Stimulated activated CD4-positive, alpha-beta T cell treated with anti-CD3 and anti-CD28 coated beads, Interleukin-12 subunit alpha, Interleukin-12 subunit beta, amount 100 ng/mL, for 48 hours (primary cell): ENCODE data around the gene ABCA13.

Experiments
- DNase-seq, 3 donors: peaks; one replicate each; pipeline ENCODE4 v3.0.0-alpha.2; 2020; ENCODE audit warnings: low read depth in 2 of 3, low spot score in 1 of 3

Gene ABCA13

GRCh38 chr7:48296966-48297365 is 125.7 kb downstream of the ABCA13 start:
- DNase-seq: no peak

DNA sequence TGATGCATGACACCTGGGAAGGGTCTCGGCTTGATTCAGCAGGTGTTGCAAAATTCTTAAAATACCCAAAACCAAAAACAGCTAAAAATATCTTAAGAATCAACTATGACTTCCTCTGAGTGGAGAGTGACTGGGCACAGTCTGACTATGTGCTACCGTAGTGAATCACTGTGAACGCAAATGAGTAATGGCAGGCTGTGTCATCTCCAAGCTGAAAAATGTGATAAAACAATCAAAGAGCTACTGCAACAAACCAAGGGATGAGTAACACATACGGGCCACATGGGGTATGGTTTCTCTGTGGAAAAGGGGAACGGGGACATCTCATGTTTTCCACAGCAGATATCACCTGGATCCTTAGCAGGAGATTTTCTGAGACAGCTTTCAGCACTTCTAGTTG is 127.5 kb downstream of the ABCA13 start:
- peak; percentile 7 to 31 (median 23) for DNase-seq

DNA sequence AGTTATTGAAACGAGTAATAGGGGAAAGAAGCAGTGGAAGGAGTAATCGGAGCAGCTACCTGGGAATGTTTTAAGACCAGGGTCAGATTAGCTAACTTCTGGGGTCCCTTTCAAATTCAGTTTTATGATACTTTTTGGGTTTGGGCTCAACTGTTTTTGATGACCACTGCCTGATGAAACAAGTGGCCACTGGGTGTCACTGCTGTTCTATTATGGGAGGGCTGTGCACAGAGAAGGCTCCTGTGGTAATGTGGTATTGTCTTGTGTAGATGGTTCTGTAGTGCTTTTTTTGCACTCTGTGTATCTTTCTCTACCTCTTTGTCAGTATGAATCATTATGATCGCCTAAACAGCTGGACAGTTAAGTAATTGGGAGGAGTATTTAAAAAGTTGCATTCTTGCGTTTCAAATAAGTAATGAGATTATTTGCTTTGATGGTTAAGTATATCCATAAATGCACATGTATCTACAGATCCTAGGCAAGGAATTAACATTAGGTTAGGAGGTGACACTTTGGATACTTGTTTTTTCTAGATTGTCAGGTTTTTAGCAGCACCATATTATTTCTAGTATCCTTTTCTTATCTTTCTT is 128.4 kb downstream of the ABCA13 start:
- DNase-seq: peak; percentile 16 to 43 (median 25)

DNA sequence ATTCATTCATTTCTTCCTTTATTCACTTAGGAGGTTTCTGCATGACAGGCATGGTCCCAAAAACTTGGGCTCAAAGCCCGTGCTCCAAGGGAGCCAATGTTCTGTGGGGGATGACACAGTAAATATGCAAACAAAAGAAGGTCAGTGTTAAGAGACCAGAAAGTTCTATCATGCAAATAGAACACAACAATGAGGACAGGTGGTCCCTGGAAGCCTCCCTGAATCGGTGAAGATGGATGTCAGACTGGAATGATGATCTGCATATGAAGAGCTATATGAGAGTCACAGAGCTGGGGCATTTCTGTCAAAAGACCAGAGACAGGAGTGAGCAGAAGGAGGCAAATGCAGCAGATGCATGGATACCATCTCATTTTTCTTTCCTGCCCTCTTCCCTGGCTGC is 129.0 kb downstream of the ABCA13 start:
- DNase-seq: no peak

DNA sequence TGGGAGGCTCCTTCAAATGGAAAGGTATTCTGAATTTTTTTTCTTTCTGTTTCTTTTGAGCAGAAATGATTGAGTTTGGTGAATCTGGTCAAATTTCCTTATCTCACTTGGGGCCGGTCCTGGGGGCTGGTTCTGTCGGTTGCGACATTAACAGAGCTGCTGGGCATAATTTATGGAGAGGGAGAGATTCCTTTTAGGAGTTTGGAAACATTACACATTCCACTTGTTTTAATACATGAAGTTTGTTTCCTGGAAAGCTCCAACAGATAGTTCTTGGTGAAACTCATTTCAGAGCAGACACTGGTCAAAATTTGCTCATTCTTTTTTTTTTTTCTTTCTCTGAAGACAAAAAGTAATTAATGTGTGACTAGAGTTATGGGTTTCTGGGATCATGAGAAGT is 129.9 kb downstream of the ABCA13 start:
- no peak for DNase-seq

DNA sequence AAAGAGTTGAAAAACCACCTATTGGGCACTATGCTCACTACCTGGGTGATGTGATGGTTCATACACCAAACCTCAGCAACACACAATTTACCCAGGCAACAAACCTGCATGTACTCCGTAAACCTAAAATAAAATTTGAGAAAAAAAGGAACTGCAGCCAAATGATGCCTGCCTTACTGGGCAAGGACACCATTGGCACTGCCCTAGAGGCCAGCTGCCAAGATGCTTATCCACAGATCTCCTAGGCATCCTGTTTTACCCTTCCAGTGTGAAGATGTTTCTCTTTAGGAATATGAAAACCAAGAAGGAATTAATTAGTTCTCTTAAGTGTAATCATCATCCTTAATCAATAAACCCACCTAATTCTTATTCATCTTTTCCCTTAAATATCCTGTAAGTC is 133.4 kb downstream of the ABCA13 start:
- DNase-seq: no peak

GRCh38 chr7:48305661-48306060 is 134.4 kb downstream of the ABCA13 start:
- no peak for DNase-seq

DNA sequence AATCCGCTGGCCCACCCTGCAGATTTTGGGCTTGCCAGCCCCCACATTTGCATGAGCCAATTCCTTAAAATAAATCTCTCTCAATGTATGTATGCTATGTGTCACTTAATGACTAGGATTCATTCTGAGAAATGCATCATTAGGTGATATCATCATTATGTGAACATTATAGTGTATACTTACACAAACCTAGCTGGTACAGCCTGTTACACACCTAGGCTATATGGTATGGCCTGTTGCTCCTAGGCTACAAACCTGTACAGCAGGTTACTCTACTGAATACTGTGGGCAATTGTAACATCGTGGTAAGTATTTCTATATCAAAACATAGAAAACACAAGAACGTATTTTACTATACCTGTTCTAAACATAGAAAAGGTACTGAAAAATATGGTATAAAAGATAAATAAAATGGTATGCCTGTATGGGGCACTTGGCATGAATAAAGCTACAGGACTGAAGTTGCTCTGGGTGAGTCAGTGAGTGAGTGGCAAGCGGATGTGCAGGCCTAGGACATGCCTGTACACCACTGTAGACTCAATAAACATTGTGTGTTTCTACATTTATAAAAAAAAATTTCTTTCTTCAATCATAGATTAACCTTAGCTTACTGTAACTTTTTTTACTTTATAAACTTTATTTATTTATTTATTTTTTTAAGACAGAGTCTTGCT is 135.9 kb downstream of the ABCA13 start:
- DNase-seq: no peak

GRCh38 chr7:48309720-48310119 is 138.5 kb downstream of the ABCA13 start:
- DNase-seq: no peak

DNA sequence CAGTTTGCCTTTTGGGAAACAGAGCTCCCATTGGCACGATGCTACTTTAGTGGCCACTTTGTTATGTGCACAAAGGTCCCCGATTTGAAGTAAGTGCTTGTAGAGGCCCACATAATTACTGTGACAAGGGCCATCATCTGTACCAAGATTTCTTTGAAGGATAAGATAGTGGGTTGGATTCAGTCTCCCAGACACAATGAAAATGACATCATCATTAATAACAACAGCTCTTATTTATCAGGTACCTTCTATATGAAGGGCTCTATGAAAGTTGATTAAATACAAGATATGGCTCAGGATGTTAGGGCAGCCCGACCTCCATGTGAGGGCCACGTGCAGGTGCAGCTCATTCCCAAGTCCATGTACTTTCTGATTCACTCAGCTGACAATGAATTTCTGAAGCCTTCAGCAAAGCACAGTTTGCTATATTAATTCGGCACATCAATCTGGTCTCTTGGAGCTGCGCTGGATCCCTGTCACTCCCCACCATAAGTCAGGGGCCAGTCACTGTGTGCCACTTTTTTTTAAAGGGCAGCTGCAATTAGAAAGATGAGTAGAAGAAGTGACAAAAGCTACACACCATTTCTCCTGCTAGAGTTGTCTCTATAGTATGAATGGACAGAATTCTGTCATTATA is 140.3 kb downstream of the ABCA13 start:
- no peak for DNase-seq

- no peak for DNase-seq
Measured at GRCh38 chr7:48312151-48312550, 140.9 kb downstream of the ABCA13 start.

DNA sequence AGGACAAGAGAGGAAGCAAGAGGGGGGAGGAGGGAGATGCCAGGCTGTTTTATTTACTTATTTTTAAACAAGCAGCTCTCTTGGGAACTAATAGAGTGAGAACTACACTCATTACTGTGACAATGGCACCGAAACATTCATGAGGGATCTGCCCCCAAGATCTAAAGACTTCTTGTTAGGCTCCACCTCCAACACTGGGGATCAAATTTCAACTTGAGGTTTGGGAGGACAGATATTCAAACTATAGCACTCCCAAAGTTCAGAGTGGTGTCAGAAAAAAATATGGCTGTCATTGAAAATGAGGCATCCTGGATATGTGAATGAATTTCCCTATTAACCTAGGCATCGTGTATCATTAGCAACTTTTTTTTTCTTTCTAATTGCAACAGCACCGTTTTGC is 145.5 kb downstream of the ABCA13 start:
- DNase-seq: no peak

- DNase-seq: no peak
Measured at GRCh38 chr7:48317360-48317759, 146.1 kb downstream of the ABCA13 start.

DNA sequence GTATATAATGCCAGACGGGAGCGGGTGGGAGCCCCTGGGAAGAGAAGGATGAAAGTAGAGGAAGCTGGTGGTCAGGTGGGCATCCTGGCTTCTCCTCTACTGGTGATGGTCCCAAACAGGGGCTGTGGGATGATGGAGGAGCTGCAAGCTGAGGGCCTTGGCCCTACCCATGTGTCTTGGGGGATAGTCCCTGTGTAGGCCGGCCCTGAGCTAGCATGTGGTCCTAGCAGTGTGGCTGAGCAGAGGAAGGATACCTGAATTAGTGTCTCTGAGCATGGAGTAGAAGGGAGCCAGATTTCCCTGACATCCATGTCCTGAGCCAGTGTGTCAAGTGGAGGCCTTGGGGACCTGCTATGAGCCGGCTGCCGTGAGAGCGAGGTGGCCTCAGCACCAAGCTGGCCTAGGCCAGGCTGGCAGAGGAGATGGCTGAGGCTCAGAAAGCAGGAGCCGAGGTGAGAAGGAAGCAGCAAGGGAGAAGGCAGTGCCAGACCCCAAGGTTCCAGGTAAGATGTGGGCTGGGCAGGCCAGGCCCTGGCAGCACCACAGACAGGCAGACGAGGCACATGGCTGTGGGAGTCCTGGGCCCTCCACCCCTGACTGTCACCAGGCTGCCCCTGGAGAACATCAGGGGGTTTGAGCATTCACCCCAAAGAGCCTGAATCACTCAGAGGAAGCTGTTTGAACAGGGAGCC is 150.2 kb downstream of the ABCA13 start:
- DNase-seq: no peak

DNA sequence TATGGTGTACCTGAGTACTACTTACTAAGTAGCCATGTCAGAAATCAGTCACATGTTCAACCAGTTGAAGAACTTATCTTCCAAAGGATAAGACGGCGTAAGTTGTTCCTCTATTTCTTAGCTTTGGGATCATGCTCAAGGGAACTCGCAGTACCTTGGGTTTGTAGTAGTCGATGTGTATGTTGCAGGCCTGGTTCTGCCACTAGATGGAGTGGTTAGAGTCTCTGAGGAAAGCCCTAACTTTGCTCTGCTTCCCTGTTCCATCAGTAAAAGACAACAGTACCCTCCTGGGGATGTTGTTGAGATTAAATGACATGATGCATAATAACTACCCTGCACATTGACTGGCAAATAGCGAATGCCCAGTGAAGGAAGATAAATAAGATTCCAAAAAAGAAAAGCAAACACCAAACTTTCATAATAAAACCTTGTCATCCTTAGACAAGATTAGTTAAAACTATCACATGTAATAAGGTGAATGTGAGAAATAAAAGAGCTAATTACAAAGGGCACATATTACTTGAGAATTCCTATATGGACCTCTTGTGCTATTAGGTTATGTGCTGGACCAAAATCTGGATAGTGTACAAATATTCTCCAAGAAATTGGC is 165.9 kb downstream of the ABCA13 start:
- DNase-seq: no peak

GRCh38 chr7:48337781-48338180 is 166.5 kb downstream of the ABCA13 start:
- no peak for DNase-seq

GRCh38 chr7:48347230-48347825 is 176.1 kb downstream of the ABCA13 start:
- DNase-seq: no peak

- no peak for DNase-seq
Measured at GRCh38 chr7:48350515-48350914, 179.3 kb downstream of the ABCA13 start.

DNA sequence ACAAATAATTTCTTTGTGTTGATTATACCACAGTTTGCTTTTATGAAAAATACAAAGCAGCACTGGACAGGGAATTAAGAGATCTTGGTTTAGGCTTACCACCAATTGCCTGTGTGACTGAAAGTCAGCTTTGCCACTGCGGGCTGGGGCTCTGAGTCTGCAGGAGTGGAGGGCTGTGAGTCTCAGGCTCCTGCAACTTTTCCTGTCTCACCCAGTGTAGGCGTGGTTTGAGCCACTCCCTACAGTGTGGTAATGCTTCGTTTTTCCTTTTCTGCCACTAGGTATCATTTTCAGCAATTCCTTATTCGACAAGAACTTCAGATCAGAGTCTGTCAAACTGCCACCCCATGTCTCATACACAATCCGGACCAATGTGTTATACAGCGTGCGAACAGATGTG is 180.6 kb downstream of the ABCA13 start:
- DNase-seq: no peak

- no peak for DNase-seq
Measured at GRCh38 chr7:48355346-48355745, 184.1 kb downstream of the ABCA13 start.

GRCh38 chr7:48360574-48360973 is 189.3 kb downstream of the ABCA13 start:
- no peak for DNase-seq
